Ectodermal cell (in vitro differentiated cells): ENCODE data around the gene GDPD3.
"Not testable (repeated sequence)": the region's sequence is repeated elsewhere in the genome, so short reads cannot be mapped to it uniquely, and the experiment has no call there.

Experiments used
- H3K27ac ChIP-seq: 2 replicates; pipeline ENCODE4 v1.7.0; 2013; ENCODE audit warnings: mild to moderate bottlenecking, low read depth, low read length; ENCODE audit not compliant: insufficient read depth, poor library complexity, severe bottlenecking
- H3K27me3 ChIP-seq: 2 replicates; pipeline ENCODE4 v1.7.0; 2013; ENCODE audit warnings: mild to moderate bottlenecking, low read length; ENCODE audit not compliant: insufficient read depth, control insufficient read depth, poor library complexity, severe bottlenecking
- H3K36me3 ChIP-seq: one replicate; pipeline ENCODE4 v1.7.0; 2013; ENCODE audit warnings: low read length; ENCODE audit not compliant: control insufficient read depth, insufficient read depth
- H3K4me1 ChIP-seq: one replicate; pipeline ENCODE4 v1.7.0; 2013; ENCODE audit warnings: low read length; ENCODE audit not compliant: control insufficient read depth, insufficient read depth
- H3K4me3 ChIP-seq: 2 replicates; pipeline ENCODE4 v1.7.0; 2013; ENCODE audit warnings: low read depth, low read length, control low read depth; ENCODE audit not compliant: insufficient read depth
- H3K9me3 ChIP-seq: 2 replicates; pipeline ENCODE4 v1.7.0; 2013; ENCODE audit warnings: mild to moderate bottlenecking, low read length, moderate library complexity; ENCODE audit not compliant: control insufficient read depth
- WGBS, 2 experiments: methylation state at CpG; one replicate each; pipeline ENCODE4 v1.1.7; 2013; ENCODE audit warnings: missing lambda C conversion rate in 2 of 2; 5-methylcytosine and 5-hydroxymethylcytosine counted together

Gene GDPD3

GRCh38 chr16:30143347-30143702 lies 30.0 kb upstream of the GDPD3 start:
- Histone ChIP-seq H3K4me1 (no peaks in the 10 kb centered on the region), H3K36me3 (no peaks in the 10 kb centered on the region), H3K27me3 (no peaks in the 10 kb centered on the region), H3K4me3 (no peak overlapping the region), H3K27ac (no peak overlapping the region), H3K9me3 (no peaks in the 10 kb centered on the region)
- 90 to 91% methylated on average over 2 of the region's 2 CpGs for WGBS, 2 experiments

- no peak overlapping the region for H3K27ac ChIP-seq
- no peak overlapping the region for H3K4me3 ChIP-seq
- WGBS, 2 experiments = 86 to 88% methylated on average over 13 of the region's 13 CpGs
- H3K9me3 ChIP-seq = no peaks in the 10 kb centered on the region
- no peaks in the 10 kb centered on the region for H3K27me3 ChIP-seq
- H3K36me3 ChIP-seq = no peaks in the 10 kb centered on the region
- no peaks in the 10 kb centered on the region for H3K4me1 ChIP-seq
Measured at GRCh38 chr16:30142672-30143346, 29.5 kb upstream of the GDPD3 start.

- 95 to 96% methylated on average over 2 of the region's 2 CpGs for WGBS, 2 experiments
- Histone ChIP-seq H3K36me3 (no peaks in the 10 kb centered on the region), H3K27ac (no peak overlapping the region), H3K27me3 (no peaks in the 10 kb centered on the region), H3K9me3 (no peaks in the 10 kb centered on the region), H3K4me3 (no peak overlapping the region), H3K4me1 (no peaks in the 10 kb centered on the region)
Measured at GRCh38 chr16:30141750-30142149, 28.4 kb upstream of the GDPD3 start.

- 89 to 90% methylated on average over 13 of the region's 13 CpGs for WGBS, 2 experiments
- H3K36me3 ChIP-seq = no peaks in the 10 kb centered on the region
- no peaks in the 10 kb centered on the region for H3K4me1 ChIP-seq
- H3K27ac ChIP-seq = no peak overlapping the region
- H3K9me3 ChIP-seq = no peaks in the 10 kb centered on the region
- no peaks in the 10 kb centered on the region for H3K27me3 ChIP-seq
- no peak overlapping the region for H3K4me3 ChIP-seq
Measured at GRCh38 chr16:30139583-30140481, 26.5 kb upstream of the GDPD3 start.

- Histone ChIP-seq H3K36me3 (no peaks in the 10 kb centered on the region), H3K27me3 (no peaks in the 10 kb centered on the region), H3K4me1 (no peaks in the 10 kb centered on the region), H3K4me3 (no peak overlapping the region), H3K27ac (no peak overlapping the region), H3K9me3 (no peaks in the 10 kb centered on the region)
- WGBS, 2 experiments = 85 to 91% methylated on average over 8 of the region's 8 CpGs
Measured at GRCh38 chr16:30137897-30138296, 24.6 kb upstream of the GDPD3 start.

GRCh38 chr16:30136971-30137605 lies 23.8 kb upstream of the GDPD3 start:
- Histone ChIP-seq H3K27me3 (no peaks in the 10 kb centered on the region), H3K4me3 (no peak overlapping the region), H3K9me3 (no peaks in the 10 kb centered on the region), H3K27ac (no peak overlapping the region), H3K4me1 (no peaks in the 10 kb centered on the region), H3K36me3 (no peaks in the 10 kb centered on the region)
- WGBS, 2 experiments = 93 to 94% methylated on average over 11 of the region's 11 CpGs

- no peaks in the 10 kb centered on the region for H3K27me3 ChIP-seq
- H3K4me3 ChIP-seq = no peak overlapping the region
- H3K27ac ChIP-seq = no peak overlapping the region
- H3K9me3 ChIP-seq = no peaks in the 10 kb centered on the region
- 87 to 92% methylated on average over 3 of the region's 3 CpGs for WGBS, 2 experiments
- H3K4me1 ChIP-seq = no peaks in the 10 kb centered on the region
- no peaks in the 10 kb centered on the region for H3K36me3 ChIP-seq
Measured at GRCh38 chr16:30132591-30132990, 19.3 kb upstream of the GDPD3 start.

- Histone ChIP-seq H3K36me3 (no peaks in the 10 kb centered on the region), H3K27me3 (no peaks in the 10 kb centered on the region), H3K27ac (no peak overlapping the region), H3K9me3 (no peaks in the 10 kb centered on the region), H3K4me3 (no peak overlapping the region), H3K4me1 (no peaks in the 10 kb centered on the region)
- 89 to 91% methylated on average over 4 of the region's 4 CpGs for WGBS, 2 experiments
Measured at GRCh38 chr16:30131869-30132475, 18.6 kb upstream of the GDPD3 start.

- no peak overlapping the region for H3K4me3 ChIP-seq
- H3K9me3 ChIP-seq = no peaks in the 10 kb centered on the region
- 81 to 93% methylated on average over 1 of the region's 1 CpG for WGBS, 2 experiments
- no peaks in the 10 kb centered on the region for H3K36me3 ChIP-seq
- no peaks in the 10 kb centered on the region for H3K4me1 ChIP-seq
- no peaks in the 10 kb centered on the region for H3K27me3 ChIP-seq
- H3K27ac ChIP-seq = no peak overlapping the region
Measured at GRCh38 chr16:30127993-30128392, 14.7 kb upstream of the GDPD3 start.

- H3K4me1 ChIP-seq, H3K27ac ChIP-seq, H3K27me3 ChIP-seq, H3K36me3 ChIP-seq, H3K9me3 ChIP-seq, H3K4me3 ChIP-seq: not testable (repeated sequence)
- WGBS, 2 experiments = 91 to 94% methylated on average over 9 of the region's 9 CpGs
Measured at GRCh38 chr16:30125690-30126089, 12.4 kb upstream of the GDPD3 start.
